ENCODE results near the gene KLHL18.
"Not testable (repeated sequence)": the region's sequence is repeated elsewhere in the genome, so short reads cannot be mapped to it uniquely, and the experiment has no call there.

KLHL18 gene

DNA sequence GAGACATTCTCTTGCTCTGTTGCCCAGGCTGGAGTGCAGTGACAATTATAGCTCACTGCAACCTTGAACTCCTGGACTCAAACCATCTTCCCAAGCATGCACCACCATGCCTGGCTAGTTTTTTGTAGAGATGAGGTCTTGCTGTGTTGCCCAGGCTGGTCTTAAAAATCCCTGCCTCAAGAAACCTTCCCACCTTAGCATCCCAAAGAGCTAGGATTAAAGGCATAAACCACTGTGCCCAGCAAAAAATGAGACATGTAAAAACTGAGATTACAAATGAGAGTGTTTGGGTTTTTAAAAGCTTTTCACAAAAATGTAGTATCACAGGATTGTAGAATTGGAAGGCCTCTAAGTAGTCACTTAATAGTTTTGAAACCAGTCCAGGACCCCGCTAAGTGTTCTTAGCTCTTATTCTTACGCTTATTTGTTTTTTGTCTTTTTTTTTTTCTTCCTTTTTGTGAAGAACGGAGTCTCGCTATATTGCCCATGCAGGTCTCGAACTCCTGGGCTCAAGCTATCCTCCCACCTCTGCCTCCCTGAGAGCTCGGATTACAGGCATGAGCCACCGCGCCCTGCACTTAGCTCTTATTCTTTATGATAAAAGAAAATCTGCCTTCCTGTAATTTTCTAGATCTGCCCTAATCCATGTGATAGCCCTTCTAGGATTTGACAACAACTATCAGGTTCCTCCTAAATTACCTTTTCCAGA is 31.5 kb downstream of the KLHL18 start:
- DNase-seq (ENCODE audit: low spot score): no peak

DNA sequence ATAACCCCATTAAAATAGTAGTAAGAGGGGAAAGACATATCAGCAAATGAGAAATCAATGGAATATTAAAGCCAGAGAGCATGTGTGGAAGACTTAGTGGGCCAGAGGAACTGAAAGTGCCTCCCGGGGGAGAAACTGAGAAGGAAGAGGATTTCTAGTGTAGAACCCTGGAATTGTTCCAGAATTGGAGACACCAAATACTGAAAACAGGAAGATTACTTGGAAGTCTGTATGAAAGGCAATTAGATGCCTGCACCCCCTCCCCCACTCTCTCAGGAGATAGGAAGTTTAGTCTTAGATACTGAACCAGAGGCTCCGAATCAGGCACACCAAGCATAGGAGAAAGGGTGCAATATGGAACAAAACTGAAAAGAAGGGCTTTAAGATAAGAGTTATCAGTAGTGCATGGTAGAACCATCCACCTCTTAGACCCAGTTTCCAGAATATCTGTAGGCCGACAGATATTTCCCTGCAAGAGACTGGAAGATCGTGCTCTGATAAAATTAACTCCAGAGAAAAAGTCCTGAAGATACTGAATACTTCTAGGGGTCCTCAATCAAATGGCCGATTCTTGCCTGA is 32.4 kb downstream of the KLHL18 start:
- DNase-seq (ENCODE audit: low spot score): no peak

DNA sequence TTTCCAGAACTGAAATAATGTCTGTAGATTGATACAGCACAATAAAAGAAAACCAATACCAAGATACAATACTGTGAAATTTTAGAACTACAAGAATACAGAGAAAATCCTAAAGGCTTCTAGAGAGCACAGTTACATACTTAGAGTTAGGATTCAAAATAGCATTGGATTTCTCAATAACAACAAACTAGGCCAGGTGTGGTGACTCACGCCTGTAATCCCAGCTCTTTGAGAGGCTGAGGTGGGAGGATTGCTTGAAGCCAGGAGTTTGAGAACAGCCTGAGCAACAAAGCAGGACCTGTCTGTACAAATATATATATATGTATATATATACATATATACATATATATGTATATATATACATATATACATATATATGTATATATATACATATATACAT is 33.4 kb downstream of the KLHL18 start:
- not testable (repeated sequence) for DNase-seq (ENCODE audit: low spot score)

DNA sequence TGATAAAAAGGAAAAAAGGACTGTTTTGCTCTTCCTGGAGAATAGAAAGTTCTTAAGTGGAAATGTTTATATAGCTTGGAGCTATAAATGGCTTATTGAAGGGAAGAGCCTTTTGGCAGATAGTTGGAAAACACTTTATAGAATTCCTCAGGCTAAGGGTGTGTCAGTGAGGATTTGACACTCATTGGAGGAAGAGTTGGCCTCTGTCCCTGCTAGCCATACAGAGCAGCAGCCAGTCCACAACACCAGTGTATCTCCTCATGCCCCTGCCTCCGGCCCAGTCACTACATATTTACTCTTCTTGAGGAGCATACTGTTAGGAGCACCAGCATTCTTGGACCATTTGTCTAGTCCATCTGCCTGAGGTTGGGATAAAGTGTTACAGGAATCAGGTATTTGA is 36.2 kb downstream of the KLHL18 start:
- DNase-seq (ENCODE audit: low spot score): no peak

DNA sequence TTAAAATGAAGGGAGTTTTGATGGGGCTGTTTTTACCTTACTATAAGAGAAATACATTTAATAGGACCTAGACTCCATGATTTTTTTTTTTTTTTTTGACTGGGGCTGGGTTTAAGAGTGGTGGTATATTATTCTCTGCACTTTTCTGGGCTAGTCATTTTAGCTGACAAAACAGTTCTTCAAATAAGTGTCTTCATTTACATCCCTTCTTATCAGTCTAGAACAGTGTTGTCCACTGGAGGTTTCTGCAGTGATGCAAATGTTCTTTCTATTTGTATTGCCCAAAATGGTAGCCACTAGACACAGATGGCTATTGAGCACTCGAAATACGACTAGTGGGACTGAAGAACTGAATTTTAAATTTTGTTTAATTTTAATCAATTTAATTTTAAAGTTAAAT is 37.2 kb downstream of the KLHL18 start:
- DNase-seq (ENCODE audit: low spot score): no peak

DNA sequence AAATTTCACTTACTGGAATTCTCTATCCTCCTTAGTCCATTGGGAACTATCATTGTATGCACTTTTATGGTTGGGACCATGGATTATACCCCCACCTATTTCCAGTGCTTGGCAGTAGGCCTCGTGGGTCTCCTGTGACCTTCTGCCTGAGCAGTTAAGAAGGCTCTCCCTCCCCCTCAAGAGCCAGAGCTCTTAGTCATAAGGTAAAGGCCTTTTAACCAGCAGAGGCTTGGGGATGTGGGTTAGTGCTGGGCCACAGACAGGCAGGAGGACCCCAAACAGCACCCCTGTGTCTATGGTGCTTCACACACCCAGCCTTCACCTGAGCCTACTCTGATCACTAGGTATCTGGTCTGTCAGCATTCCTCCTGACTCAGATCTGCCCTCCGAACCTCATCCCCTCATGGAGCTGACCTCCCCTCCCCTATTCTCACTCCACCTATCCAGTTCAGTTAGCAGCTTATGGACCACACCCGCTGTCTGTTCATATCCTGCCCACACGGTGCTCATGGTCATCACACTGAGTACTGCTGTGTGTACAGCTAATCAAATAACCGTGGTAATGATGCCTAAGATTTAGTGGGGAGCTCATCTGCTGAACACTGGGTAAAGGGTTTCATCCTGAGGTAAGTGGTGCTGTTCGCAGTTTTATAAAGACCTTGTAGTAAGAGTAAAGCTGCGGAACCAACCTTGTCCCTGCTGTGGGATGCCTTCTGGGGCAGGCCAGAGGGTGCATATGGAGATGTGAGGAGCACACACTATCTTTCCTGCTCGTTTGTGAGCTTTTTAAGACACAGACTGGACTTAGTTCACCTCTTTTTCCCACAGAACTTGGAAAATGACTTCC is 40.9 kb downstream of the KLHL18 start:
- peak; percentile 18 for DNase-seq (ENCODE audit: low spot score)

DNA sequence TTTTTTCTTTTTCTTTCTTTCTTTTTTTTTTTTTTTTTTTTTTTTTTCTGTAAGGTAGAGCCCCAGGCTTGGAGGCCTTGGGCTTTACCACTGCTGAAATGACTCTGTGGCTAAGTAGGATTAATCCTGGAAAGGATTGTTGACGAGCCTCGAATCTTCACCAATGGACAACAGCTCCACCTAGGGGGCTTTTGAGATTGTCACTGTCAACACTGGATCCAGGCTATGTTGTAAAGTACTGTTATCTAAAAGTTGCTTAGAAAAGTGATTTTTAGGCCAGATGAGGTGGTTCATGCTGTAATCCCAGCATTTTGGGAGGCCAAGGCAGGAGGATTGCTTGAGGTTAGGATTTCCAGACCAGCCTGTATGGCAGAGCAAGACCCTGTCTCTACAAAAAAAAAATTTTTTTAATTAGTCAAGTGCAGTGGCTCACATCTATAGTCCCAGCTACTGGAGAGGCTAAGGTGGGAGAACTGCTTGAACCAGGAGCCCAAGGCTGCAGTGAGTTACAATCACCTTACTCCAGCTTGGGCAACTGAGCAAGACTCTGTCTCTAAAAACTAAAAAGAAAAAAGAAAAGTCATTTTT is 41.6 kb downstream of the KLHL18 start:
- peak; percentile 87 for DNase-seq (ENCODE audit: low spot score)

DNA sequence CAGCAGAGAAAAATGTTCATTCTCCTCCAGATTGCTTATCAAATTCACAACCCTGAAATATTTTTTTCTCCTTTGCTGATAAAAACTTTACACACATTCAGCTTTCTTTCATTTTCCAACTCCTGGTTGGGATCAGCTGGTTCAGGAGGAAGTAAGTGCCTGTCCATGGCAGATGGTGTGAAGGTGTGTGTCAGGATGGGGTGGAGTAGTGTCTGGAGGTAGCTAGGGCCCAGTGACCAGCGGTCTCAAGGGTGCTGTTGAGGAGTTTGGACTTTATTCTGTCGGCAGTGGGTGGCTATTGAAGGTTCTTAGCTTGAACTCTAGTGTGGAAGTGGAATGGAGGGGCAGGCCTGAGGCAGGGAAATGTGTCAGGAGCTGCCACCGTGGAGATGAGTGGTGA is 51.2 kb downstream of the KLHL18 start:
- DNase-seq (ENCODE audit: low spot score): no peak

DNA sequence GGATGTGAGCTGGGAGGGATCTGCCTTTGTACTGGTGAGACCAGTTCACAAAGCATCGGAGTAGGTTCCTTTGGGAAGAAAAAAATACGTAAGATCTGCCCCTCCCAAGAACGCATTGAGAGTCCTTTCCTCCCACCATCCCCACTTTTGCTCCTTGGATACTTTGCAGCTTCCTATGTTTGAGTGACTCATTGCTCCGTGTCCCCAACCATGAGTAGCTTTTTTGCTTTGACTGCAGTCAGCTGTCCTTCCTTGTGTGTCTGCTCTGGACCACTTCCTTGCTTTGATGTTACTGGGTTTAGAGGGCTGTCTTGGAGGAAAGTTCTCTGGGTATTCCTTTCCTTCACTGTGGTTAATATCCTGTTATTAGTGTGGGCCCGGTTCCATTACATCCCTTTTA is 54.9 kb downstream of the KLHL18 start:
- no peak for DNase-seq (ENCODE audit: low spot score)

DNA sequence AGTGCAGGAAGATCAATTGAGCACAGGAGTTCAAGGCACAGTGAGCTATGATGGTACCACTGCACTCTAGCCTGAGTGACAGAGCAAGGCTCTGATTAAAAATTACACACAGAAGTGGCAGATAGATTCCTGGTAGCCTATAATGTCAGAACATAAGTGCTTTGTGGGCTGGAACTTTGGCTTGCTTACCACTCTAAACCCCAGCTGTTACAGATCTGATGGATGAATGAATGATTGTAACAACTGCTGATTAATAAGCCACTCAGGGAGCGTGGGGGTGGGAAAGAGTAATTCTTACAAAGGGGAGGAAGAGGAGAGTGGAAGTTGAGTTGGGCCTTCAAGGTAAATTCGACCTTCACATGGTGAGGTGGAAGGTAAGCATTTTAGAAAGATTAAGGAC is 57.2 kb downstream of the KLHL18 start:
- DNase-seq (ENCODE audit: low spot score): no peak

DNA sequence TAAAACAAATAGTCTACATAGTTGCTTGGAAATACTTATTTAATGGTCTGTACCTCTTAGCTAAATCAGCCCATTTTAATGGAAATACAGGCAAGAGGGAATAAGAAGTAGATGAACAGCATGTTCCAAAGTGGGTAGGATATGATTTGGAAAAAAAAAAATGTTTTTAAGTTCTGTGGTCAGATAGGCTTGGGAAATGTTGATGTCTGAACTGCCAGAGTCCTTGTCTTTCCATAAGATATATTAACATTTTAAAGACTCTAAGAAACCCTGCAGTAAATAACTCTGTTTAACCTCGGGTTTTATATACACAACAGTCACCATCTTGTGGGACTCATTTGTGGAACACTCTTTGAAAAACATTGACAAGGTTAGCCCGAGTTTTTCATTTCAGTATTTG is 58.1 kb downstream of the KLHL18 start:
- no peak for DNase-seq (ENCODE audit: low spot score)

DNA sequence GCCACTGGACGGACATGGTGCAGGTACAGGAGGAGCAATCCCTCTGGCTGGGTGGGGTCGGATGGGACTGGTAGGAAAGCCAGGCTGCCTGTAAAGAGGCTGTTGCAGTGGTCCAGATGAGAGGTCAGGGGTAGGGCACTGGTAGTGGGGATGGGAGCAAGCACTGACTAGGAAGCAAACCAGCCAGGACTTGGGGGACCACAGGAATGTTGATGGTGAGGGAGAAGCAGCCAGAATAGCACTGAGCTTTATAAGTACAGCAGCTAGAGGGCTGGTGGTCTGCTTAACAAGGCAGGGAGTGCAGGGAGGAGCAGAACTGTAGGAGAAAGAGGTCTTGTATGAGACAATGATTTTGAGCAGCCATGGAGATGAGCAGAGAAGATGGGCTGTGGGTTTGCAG is 59.4 kb downstream of the KLHL18 start:
- DNase-seq (ENCODE audit: low spot score): peak; percentile 13

DNA sequence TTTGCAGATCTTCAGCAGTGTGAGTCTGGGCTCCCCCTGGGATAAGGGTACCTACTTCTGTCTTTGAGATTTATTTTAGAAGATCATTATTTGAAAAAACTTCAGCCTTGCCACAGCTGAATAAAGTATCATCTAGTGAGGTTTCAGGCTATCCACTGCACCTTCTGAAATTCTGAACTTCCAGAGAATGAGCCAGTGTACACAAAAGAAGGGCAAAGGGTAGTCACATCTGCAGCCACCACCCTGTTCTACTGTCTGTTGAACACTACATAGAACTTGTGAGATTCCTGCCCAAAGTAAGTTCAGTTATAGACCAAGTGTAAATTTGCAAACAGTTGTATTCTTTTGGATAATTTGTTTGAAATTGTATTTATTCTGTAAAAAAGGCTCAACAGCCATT is 60.1 kb downstream of the KLHL18 start:
- DNase-seq (ENCODE audit: low spot score): no peak

DNA sequence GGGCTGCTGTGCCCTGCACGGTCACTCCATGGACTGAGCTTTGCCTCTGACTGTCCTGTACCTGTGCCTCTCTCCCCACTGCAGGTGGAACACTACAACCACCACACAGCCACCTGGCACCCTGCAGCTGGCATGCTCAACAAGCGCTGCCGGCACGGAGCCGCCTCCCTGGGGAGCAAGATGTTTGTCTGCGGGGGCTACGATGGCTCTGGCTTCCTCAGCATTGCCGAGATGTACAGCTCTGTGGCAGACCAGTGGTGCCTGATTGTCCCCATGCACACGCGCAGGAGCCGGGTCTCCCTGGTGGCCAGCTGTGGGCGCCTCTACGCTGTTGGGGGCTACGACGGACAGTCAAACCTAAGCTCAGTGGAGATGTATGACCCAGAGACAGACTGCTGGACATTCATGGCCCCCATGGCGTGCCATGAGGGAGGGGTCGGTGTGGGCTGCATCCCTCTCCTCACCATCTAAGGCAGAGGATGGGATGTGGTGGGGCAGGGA is 60.8 kb downstream of the KLHL18 start:
- no peak for DNase-seq (ENCODE audit: low spot score)

DNA sequence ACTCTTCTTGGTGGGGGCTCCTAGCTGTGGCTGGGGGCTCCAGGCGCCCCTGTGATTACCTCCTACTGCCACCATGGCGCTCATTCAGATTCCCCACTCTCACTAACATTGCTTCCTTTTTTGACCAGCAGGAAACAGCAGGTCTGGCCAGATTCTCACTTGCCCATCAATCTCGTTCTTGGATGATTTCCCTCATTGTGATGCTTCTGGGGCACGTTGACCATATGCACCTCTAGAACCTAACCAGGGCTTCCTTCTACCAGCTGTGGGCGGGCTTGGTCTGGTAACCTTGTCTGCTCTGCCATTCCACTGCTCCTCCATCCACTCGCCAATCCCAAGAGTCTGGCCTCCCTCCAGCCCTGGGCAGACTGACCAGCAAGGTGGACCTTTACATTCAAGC is 62.2 kb downstream of the KLHL18 start:
- DNase-seq (ENCODE audit: low spot score): no peak

DNA sequence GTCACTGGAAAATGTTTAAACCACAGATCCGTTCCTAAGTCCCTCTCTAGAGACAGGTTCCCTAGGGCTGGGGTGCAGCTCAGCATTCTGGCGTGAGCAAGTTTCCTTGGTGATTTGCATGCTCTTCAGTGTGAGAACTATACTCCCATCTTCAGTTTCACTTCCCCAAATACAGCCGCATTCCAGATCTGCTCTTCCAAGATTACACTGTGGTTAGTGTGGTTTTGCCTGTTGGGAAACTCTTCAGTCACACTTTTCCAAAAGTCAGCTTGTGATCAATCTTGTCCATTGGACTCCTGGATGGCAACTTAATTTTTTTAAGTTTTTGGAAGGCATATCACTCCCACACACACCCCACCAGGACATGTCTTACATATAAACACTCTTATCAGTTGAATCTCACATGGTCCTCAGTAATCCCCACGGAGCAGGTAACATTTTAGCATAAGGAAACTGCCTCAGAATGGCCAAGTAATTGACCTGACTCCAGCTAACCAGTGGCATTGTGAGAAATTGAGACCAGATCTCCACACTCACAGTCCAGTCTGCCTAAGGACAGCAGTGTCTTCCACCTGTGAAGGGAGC is 64.6 kb downstream of the KLHL18 start:
- peak; percentile 79 for DNase-seq (ENCODE audit: low spot score)

DNA sequence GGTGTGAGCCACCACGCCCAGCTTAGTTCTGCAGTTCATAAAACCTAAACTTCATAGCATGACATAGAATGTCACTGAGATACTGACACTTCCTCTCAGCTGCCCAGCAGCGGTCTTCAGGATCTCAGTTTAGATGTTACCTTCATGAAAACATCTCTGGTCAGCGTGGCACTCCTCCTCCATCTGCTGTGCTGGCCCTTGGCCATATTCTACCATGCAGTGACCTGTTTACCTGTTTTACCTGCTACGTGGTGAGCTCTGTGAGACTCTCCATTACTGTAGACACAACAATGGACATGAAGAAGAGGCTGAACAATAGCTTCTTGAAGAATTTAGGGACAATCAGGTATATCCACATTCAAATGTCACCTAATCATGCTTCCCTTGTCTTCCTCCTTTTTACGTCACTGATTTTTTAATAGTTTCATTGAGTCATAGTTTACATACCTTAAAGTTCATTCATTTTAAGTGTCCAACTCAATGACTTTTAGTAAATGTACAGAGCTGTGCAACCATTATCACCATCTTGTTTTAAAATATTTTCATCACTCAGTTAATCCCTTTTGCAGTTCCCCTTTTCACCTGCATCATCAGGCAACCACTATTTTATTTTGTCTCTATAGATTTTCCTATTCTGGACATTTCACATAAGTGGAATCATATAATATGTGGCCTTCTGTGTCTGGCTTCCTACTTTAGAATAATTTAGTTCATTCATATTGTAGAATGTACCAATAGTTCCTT is 65.8 kb downstream of the KLHL18 start:
- no peak for DNase-seq (ENCODE audit: low spot score)

DNA sequence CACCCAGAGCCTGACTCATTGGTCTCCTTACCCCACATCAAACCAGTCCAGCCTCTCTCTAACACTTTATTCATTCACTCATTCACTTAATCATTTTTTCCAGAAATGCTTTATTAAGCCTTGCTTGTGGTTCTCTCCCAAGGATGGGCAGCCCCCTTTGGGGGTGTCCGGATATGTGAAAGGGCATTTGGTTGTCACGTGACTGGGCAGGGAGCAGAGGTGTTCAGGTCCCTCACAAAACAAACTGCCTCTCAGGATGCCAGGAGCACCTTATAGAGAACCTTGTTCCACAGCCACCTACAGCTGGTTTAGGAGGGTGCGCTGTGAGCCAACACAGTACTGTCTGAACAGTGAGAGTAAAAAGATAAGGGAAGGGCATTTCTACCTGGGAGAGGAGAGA is 72.3 kb downstream of the KLHL18 start:
- no peak for DNase-seq (ENCODE audit: low spot score)

DNA sequence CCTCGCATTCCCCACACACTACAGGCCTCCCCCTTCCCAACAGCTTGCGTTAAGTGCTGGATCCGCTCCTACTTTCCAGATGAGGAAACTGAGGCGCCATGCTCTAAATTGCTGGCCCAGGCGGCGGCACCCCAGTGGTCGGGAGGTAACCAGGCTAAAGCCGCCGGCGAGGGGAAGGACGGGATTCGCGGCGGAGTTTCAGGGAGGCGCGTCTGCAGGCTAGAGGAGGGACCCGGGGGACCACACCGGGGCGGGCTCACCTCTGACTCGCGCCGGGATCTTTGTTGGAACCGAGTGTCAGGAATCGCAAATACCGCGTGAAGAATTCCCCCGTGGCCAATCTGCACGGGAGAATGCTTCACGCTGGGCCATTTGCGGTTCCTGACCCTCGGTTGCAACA is 73.5 kb downstream of the KLHL18 start:
- no peak for DNase-seq (ENCODE audit: low spot score)

DNA sequence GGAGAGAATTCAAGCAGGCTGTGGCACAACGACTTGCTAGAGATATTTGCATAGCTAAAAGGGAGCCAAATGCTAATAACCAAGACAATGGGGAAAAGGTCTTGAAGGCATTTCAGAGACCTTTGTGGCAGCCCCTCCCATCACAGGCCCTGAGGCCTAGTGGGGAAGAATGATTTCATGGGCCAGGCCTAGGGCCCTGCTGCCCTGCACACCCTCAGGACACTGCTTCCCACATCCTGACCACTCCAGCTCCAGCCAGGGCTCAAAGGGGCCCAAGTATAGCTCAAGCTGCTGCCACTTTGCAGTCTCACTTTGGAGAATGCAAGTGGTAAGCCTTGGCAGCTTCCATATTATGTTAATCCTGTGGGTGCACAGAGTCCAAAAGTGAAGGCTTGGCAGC is 76.6 kb downstream of the KLHL18 start:
- no peak for DNase-seq (ENCODE audit: low spot score)

DNA sequence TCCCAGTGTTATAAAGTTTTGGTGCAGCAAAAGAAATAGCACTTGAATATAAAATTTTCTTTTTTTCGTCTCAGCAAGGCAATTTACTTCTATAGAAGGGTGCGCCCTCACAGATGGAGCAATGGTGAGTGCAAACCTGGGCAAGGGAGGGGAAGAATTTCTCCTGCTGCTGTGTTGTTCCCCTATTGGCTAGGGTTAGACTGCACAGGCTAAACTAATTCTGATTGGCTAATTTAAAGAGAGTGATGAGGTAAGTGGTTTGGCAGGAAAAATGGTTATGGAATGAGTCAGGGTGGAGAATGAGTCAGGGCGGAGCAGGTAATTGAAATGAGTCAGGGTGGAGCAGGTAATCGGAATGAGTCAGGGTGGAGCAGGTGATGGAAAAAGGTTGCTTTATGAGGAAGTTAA is 77.4 kb downstream of the KLHL18 start:
- DNase-seq (ENCODE audit: low spot score): not testable (repeated sequence)

DNA sequence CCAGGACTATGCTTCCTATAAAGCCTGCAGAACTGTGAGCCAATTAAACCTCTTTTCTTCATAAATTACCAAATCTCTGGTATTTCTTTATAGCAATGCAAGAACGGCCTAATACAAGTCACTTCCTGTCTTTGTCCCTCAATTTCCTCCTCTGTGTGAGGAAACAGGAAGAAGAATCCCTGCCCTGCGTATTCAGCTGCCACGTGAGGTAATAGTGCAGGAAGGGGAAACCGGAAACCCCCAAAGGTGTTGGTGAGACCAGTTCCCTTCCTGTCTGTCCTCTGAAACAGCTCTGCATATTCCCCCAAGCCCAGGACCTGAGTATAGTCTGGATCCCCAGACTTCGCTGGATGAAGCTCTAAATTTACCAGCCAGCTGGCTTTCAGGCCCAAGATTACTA is 80.0 kb downstream of the KLHL18 start:
- DNase-seq (ENCODE audit: low spot score): no peak

Data from GM03348 (cell line).